Dendritic cell treated with granulocyte-macrophage colony-stimulating factor and Interleukin-4, amounts not matched to agents 40 ng/mL and 50 ng/mL, for 4 days (primary cell): ENCODE data around the gene ZNF608.

Experiments
- H3K27ac Mint-ChIP-seq: one replicate; pipeline ENCODE4 v1.8.0; 2022; ENCODE audit warnings: mild to moderate bottlenecking, mixed read lengths
- H3K27me3 Mint-ChIP-seq: one replicate; pipeline ENCODE4 v1.8.0; 2022; ENCODE audit warnings: mild to moderate bottlenecking, mixed read lengths
- H3K36me3 Mint-ChIP-seq: one replicate; pipeline ENCODE4 v1.8.0; 2022; ENCODE audit warnings: low read depth, mixed read lengths
- H3K4me1 Mint-ChIP-seq: one replicate; pipeline ENCODE4 v1.8.0; 2022; ENCODE audit warnings: low read depth, mixed read lengths
- H3K4me3 Mint-ChIP-seq: one replicate; pipeline ENCODE4 v1.8.0; 2022; ENCODE audit warnings: mild to moderate bottlenecking, moderate library complexity, mixed read lengths
- H3K9me3 Mint-ChIP-seq: one replicate; pipeline ENCODE4 v1.8.0; 2022; ENCODE audit warnings: mixed read lengths
- intact Hi-C: fragments of 100-400 bp; cut with micrococcal nuclease; formaldehyde crosslinking; loops from one replicate; pipeline ENCODE4 v1.15.0; 2022

ZNF608 gene, protein sequence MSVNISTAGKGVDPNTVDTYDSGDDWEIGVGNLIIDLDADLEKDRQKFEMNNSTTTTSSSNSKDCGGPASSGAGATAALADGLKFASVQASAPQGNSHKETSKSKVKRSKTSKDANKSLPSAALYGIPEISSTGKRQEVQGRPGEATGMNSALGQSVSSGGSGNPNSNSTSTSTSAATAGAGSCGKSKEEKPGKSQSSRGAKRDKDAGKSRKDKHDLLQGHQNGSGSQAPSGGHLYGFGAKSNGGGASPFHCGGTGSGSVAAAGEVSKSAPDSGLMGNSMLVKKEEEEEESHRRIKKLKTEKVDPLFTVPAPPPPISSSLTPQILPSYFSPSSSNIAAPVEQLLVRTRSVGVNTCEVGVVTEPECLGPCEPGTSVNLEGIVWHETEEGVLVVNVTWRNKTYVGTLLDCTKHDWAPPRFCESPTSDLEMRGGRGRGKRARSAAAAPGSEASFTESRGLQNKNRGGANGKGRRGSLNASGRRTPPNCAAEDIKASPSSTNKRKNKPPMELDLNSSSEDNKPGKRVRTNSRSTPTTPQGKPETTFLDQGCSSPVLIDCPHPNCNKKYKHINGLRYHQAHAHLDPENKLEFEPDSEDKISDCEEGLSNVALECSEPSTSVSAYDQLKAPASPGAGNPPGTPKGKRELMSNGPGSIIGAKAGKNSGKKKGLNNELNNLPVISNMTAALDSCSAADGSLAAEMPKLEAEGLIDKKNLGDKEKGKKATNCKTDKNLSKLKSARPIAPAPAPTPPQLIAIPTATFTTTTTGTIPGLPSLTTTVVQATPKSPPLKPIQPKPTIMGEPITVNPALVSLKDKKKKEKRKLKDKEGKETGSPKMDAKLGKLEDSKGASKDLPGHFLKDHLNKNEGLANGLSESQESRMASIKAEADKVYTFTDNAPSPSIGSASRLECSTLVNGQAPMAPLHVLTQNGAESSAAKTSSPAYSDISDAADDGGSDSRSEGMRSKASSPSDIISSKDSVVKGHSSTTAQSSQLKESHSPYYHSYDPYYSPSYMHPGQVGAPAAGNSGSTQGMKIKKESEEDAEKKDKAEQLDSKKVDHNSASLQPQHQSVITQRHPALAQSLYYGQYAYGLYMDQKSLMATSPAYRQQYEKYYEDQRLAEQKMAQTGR (N-terminal part only)

DNA sequence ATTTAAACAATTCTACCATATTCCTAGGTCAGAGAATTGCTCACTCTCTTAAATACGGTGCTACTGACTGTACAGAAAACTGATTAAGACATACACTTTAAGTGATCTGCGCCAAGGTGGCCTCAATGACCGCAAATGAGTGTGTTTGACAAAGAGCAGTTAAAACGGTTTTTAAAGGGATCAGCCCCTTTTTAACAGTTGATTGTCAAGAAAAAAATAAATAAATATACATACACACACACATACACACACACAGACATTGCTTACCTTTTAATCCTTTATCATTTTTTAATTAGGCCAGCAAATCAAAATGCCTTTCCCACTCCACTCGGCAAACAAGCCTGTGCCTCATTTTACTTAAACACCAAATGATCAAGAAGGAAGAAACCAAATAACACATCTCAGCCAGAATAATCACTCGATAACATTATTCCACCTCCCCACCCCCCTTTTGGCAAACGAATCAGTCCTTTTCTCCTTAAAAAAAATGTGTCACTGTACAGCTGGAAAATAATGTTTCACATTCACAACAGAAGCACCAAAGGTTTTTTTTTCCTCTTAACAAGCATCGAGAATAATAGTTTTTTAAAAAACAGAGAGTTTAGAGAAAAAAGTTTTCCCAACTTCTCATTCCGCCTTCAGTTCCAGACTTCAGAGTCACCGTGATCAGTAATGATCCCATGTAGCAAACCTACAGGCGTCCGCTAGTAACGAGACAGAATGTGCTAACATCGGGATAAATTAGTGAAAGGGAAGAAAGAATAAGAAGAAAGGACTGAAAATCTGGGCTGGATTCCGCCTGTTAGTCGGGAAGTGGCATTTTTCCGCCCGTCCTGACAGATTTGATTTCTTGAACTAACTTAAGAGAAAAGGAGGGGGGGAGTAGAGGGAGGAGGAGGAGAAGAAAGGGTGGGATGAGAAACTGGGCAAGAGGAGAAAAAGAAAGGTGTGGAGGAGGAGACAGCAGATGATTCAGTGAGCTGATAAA, at the start of gene ZNF608:
Gene ZNF608 (minus strand): TSS at position 712 of the 988 bp plus-strand sequence. CDS start 1,650 bp downstream, outside the sequence.
- intact Hi-C loops = no loop called here

DNA sequence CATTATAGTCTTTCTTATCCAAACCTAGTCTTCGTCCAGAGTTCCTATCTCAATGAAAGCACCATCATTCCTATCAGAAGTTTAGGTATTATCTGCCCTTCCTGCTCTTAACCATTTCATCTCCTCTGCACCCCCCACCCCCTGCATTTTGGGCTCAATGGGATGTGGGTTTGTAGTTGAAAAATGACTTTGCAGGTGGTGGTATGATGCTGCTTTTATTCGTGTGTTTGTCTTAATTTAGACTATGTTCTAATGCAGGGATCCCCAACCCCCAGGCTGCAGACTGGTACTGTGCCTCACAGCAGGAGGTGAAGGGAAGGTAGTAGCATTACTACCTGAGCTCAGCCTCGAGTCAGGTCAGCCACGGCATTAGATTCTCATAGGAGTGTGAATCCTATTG, 49.4 kb upstream of the ZNF608 start:
- Mint-ChIP-seq H3K4me1 (no peaks in the 10 kb centered on the region), H3K36me3 (no peaks in the 10 kb centered on the region), H3K27me3 (no peaks in the 10 kb centered on the region), H3K9me3 (no peaks in the 10 kb centered on the region), H3K27ac (no peak overlapping the region), H3K4me3 (no peak overlapping the region)
- intact Hi-C loops = no loop called here

More for the DNA sequence above, at the start of gene ZNF608:
- Mint-ChIP-seq H3K9me3 (no peaks in the 10 kb centered on the region), H3K27ac (peak within 1 kb of the TSS; percentile 63), H3K4me3 (peak within 1 kb of the TSS; percentile 71), H3K36me3 (no peaks in the 10 kb centered on the region), H3K27me3 (peaks cover 35% of the 10 kb centered on the region), H3K4me1 (peaks cover 40% of the 10 kb centered on the region)

DNA sequence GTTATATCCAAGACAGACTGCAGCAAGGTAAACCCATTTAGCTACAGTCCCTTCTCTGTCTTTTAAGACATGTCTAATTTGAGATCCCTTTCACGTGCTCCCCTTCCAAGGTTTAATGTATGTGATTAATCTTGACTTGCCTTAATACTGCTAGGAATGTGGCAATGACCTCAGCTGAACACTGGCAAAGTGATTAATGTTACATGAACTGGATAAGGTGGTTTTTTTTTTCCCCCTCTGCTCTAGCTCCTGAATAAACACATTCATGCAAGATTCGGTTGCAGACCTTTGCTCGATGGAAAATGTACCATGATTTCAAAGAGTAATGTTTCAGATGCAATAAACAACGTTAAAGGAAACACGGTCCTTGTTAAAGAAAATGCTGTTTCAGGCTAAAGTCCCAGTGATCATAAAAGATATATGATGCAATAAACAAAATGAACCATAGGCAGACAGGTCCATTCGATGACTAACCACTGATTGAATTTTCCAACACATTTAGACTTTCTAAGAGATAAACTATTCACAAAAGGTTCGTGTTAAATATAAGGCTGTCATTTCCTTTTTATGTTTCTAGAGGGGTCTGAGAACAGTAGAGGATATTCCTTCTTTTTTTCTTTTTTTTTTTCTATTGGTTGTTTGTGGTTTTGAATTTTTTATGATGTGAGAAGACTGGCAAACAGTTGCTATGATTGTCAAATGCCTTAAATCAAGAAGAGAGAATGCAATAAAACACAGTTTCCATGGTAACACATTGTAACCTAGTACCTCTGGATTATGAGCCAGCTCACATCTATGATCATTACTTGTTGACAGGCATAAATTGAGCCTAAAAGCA, 44.7 kb upstream of the ZNF608 start:
- Mint-ChIP-seq H3K4me3 (no peak overlapping the region), H3K27me3 (no peaks in the 10 kb centered on the region), H3K27ac (no peak overlapping the region), H3K36me3 (no peaks in the 10 kb centered on the region), H3K9me3 (no peaks in the 10 kb centered on the region), H3K4me1 (no peaks in the 10 kb centered on the region)
- intact Hi-C loops = no loop called here

DNA sequence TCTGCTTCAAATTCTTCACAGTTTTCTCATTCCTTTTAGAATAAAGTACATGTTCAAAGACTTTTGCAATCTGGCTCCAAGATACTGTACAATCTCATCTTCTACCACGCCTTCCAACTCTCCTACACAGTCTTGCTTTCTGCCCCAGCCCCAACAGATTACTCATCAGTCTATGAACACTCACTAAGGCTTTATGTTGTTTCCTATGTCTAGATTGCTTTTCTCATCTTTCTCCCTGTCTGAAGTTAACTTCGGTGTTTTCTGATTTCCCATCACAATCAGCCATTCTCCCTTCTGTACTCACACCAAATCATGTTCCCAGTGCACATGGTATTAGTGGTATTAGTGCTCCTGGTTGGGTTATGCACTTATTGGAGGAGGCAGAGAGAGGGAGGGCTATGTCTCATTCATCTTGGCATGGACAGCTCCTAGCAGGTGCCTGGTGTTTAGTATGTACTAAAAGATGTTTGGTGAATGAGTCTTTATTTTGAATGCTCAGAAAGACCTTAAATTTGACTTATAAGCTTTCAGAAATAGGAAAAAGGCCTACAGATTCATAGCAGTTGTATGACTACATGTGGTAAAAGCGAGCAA, 44.0 kb upstream of the ZNF608 start:
- Mint-ChIP-seq H3K9me3 (no peaks in the 10 kb centered on the region), H3K4me3 (no peak overlapping the region), H3K4me1 (no peaks in the 10 kb centered on the region), H3K27me3 (no peaks in the 10 kb centered on the region), H3K27ac (no peak overlapping the region), H3K36me3 (no peaks in the 10 kb centered on the region)
- intact Hi-C loops = no loop called here

DNA sequence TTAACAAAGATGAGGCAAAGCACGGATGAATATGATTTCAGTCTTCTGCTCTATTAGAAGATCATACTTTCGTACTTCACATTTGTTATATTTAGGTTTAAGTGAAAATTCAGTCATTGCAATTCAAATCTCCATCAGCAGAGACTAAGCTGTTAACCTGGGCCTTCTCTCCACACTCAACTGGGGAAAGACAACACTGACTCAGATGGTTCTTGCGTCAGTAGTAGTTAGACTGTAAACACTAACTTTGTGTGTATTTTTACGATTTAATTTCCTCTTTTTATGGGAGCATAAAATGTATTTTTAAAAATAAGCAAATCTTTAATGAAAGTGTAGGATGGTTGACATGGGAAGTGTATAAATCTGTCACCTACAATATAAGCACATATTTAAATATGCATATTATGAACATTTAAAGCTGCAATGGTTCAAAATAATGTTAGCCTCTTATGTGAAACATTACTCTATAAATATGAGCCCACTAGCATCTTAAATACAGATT, 42.7 kb upstream of the ZNF608 start:
- H3K4me3 Mint-ChIP-seq = no peak overlapping the region

DNA sequence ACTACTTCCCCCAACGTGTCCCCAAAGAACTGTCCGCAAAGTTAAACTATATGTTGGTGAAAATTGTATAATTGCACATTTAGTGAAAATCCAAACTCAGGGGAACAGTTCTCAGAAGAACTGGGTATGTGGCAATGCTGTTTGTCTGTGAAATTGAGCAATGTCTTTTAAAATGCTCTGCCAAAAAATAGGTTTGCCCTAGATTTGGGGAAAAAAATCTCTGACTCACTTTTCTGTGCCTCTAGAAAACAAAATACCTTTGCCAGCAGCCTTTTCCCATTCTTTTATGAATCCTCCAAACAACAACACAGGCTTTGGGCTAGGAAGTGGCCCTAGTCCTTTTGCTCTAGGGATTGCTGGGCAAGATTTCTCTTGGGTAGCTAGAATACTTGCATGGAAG, 37.4 kb upstream of the ZNF608 start:
- intact Hi-C loops = no loop called here
- Mint-ChIP-seq H3K27ac (no peak overlapping the region), H3K9me3 (peaks cover 5% of the 10 kb centered on the region), H3K27me3 (no peaks in the 10 kb centered on the region), H3K4me3 (no peak overlapping the region), H3K4me1 (no peaks in the 10 kb centered on the region), H3K36me3 (no peaks in the 10 kb centered on the region)

More for the DNA sequence above, 42.7 kb upstream of the ZNF608 start:
- H3K27me3 Mint-ChIP-seq = no peaks in the 10 kb centered on the region
- H3K36me3 Mint-ChIP-seq = no peaks in the 10 kb centered on the region
- intact Hi-C loops = no loop called here
- H3K9me3 Mint-ChIP-seq = no peaks in the 10 kb centered on the region
- no peaks in the 10 kb centered on the region for H3K4me1 Mint-ChIP-seq
- no peak overlapping the region for H3K27ac Mint-ChIP-seq

DNA sequence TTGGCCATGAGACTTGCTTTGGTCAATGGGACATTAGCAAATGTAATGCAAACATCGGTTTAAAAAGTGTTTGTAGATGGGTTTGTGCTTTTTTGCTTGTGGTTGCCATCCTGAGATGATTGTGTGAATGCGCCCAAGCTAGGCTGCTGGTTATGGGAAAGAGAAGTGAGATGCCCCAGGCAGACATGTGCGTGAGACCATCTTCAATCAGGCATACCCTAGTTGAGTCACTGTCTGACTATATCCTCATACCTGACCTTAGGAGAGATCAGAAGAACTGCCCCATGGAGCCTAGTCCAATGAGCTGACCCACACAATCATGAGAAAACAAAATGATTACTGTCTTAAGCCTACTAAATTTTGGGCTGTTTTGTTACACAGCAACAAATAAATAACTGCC, 36.8 kb upstream of the ZNF608 start:
- intact Hi-C loops = no loop called here
- H3K27ac Mint-ChIP-seq = no peak overlapping the region
- peaks cover 5% of the 10 kb centered on the region for H3K9me3 Mint-ChIP-seq
- H3K27me3 Mint-ChIP-seq = no peaks in the 10 kb centered on the region
- H3K36me3 Mint-ChIP-seq = no peaks in the 10 kb centered on the region
- H3K4me1 Mint-ChIP-seq = no peaks in the 10 kb centered on the region
- H3K4me3 Mint-ChIP-seq = no peak overlapping the region

DNA sequence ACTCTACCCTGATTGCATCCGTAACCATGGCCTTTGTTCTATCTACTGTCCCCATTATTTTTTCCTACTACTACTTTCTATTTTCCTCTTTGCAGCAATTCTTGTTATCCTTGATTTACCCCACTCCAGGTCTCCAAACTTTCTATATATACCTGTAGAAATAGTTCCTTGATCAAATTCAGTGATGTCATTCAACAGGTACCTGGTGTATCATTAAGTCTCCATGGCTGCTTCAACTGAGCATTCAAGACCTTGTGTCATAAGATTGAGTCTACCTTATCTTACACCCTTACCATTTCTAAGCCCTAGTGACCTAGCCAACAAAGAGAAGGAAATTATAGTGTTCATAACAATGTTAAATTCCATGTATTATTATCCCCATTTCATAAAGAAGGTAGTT, 35.8 kb upstream of the ZNF608 start:
- Mint-ChIP-seq H3K27me3 (no peaks in the 10 kb centered on the region), H3K4me1 (no peaks in the 10 kb centered on the region), H3K9me3 (peaks cover 5% of the 10 kb centered on the region), H3K27ac (no peak overlapping the region), H3K4me3 (no peak overlapping the region), H3K36me3 (no peaks in the 10 kb centered on the region)
- intact Hi-C loops = no loop called here

DNA sequence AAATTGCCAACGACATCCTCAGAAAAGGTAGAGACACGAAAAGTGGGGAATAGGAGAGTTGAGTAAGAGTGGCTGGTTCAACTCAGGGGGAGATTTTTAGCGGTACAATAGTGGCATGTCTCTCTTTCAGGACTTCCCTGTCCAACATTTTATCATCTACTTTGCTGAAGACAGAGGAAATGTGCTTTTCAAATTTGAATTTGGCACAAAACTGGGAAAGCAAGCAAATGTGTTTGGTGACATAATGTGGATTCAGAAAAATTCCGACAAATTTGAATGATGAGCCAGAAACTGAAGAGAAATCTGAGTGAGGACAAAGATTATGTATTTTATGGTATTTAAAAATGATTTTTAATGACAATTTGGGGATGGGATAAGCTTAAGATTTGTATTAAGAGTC, 33.6 kb upstream of the ZNF608 start:
- Mint-ChIP-seq H3K4me3 (no peak overlapping the region), H3K4me1 (no peaks in the 10 kb centered on the region), H3K36me3 (no peaks in the 10 kb centered on the region)

DNA sequence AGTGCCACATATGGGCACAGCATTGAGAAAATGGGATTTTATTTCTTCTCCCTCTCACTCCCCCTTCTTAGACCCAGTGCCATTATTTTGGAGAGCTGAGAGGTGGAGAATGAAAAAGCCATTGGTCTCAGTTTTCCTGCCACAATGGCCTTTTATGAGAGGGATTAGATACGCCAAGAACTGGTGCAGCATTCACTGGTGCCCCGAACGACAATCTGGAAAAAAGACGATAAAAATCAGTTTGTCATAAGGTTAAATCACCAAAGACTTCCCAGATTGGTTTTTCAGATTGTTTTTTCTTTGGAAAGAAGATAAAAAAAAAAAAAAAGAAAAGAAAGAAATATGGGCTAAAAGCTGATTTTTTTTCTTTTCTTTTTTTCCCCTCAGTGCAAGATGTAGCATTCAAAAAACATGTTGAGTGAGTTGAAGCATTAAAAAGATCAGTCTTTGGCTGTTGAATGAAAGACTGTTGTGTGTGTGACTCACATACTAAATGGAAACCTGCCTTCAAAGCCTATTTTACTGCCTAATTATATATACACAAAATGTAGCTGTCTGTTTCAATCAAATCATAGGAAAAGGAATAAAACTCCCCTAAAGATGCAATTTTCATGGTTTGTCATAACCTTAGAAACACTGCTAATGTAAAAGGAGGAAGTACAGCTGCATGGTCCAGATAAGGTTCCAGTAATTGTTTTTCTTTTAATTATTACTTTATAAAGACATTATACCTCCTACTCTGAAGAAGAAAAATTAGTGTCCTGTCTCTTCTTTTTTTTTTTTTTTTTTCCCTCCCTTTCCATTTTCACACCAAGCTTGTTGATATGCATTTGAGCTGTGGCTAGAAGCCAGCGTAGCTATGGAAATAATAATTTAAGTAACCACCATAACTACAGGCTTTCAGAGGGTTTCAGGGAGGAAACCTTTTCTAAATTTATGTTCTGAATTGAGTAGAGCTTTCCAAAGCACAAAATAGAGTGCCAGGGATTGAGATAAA, 27.2 kb upstream of the ZNF608 start:
- Mint-ChIP-seq H3K9me3 (no peaks in the 10 kb centered on the region), H3K4me3 (no peak overlapping the region), H3K36me3 (no peaks in the 10 kb centered on the region), H3K4me1 (no peaks in the 10 kb centered on the region), H3K27ac (no peak overlapping the region), H3K27me3 (no peaks in the 10 kb centered on the region)
- intact Hi-C loops = no loop called here

More for the DNA sequence above, 33.6 kb upstream of the ZNF608 start:
- Mint-ChIP-seq H3K9me3 (peaks cover 5% of the 10 kb centered on the region), H3K27ac (no peak overlapping the region), H3K27me3 (no peaks in the 10 kb centered on the region)
- intact Hi-C loops = no loop called here

DNA sequence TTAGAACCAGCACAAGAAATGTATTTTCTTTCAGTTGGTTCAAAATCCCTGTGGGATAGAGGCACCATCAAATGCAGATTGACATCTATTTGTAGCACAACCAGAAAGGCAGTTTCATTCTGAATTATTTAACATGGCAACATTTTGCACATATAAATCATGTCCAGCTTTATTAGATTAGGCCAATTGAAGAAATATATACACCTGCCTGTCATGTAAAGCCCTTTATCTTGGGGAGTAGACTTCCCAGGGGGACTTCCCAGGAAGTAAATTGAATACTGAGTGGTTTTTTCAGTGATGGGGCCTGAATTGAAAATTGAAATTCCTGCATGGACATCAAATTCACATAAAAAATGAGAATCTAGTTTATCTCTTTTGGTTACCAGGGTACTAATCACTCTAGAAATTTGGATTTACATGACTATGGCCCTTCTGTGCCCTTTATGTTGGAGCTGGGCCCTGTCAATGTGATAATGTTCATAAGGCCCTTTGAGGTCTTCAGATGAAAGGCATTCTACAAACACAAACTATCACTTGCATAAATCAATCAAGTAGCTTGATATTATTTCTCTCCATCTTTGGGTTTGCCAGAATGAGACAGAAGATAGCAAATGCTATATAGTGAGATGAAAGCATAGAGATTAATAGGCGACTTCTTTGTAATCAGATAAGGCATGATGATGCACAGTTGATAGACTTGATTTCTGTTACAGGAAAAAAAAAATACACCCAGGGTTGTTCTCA, 26.2 kb upstream of the ZNF608 start:
- Mint-ChIP-seq H3K27me3 (no peaks in the 10 kb centered on the region), H3K36me3 (no peaks in the 10 kb centered on the region), H3K4me3 (no peak overlapping the region), H3K4me1 (no peaks in the 10 kb centered on the region), H3K27ac (no peak overlapping the region), H3K9me3 (no peaks in the 10 kb centered on the region)
- intact Hi-C loops = no loop called here
